Measurements from ENCODE around the gene NID1. TPM values are rescaled to one million over a fixed set of nuclear protein-coding genes. Genes with fewer than 3 reads are reported as not detected.

Gene NID1
- total and polyA plus RNA-seq, 4 donors = 15.4 to 151 (median 45.1) TPM

GRCh38 chr1:236013330-236013729 is 51.6 kb downstream of the NID1 start:
- ATAC-seq (ENCODE audit: insufficient read depth, low FRiP score) (no peak), DNase-seq (no peak)
- Histone ChIP-seq H3K36me3 (ENCODE audit: control insufficient read depth in 4 of 4, insufficient read depth in 4 of 4, low read length in 4 of 4) (peaks cover 9 to 53% (median 34%) of the 10 kb centered on the region in 4 donors), H3K4me3 (no peak overlapping the region), H3K27me3 (ENCODE audit: control insufficient read depth in 3 of 3, insufficient read depth in 3 of 3, low read length in 2 of 3) (no peaks in the 10 kb centered on the region), H3K9me3 (ENCODE audit: control insufficient read depth in 4 of 4, insufficient read depth in 3 of 4, low read length in 3 of 4) (no peaks in the 10 kb centered on the region), H3K27ac (ENCODE audit: low read depth in 1 of 2, low read length in 1 of 2) (no peak overlapping the region), H3K4me1 (ENCODE audit: control insufficient read depth in 5 of 5, insufficient read depth in 5 of 5, low read length in 5 of 5) (peaks cover 0 to 11% (median 7%) of the 10 kb centered on the region in 5 donors), H3K9ac (ENCODE audit: insufficient read depth in 1 of 2, low read length in 2 of 2) (no peak overlapping the region)
- no peak for TF ChIP-seq CTCF (IDR thresholded peaks at IDR 0.05; ENCODE audit: control extremely low read depth, extremely low read depth)
- WGBS, 2 donors = 98% methylated on average over 4 of the region's 4 CpGs

- Histone ChIP-seq H3K36me3 (ENCODE audit: control insufficient read depth in 4 of 4, insufficient read depth in 4 of 4, low read length in 4 of 4) (peaks cover 10 to 60% (median 38%) of the 10 kb centered on the region in 4 donors), H3K4me3 (no peak overlapping the region), H3K27ac (ENCODE audit: low read depth in 1 of 2, low read length in 1 of 2) (peak overlapping the region in 1 of 2 donors; percentile 17), H3K4me1 (ENCODE audit: control insufficient read depth in 5 of 5, insufficient read depth in 5 of 5, low read length in 5 of 5) (peaks cover 0 to 11% (median 6%) of the 10 kb centered on the region in 5 donors), H3K9me3 (ENCODE audit: control insufficient read depth in 4 of 4, insufficient read depth in 3 of 4, low read length in 3 of 4) (no peaks in the 10 kb centered on the region), H3K27me3 (ENCODE audit: control insufficient read depth in 3 of 3, insufficient read depth in 3 of 3, low read length in 2 of 3) (no peaks in the 10 kb centered on the region), H3K9ac (ENCODE audit: insufficient read depth in 1 of 2, low read length in 2 of 2) (no peak overlapping the region)
- no peak for TF ChIP-seq CTCF (IDR thresholded peaks at IDR 0.05; ENCODE audit: control extremely low read depth, extremely low read depth)
- ATAC-seq (ENCODE audit: insufficient read depth, low FRiP score) (no peak), DNase-seq (no peak)
- WGBS, 2 donors = 84 to 91% methylated on average over 11 of the region's 11 CpGs
These were observed 53.2 kb downstream of the NID1 start for GRCh38 chr1:236011641-236012040.

- Histone ChIP-seq H3K27me3 (ENCODE audit: control insufficient read depth in 3 of 3, insufficient read depth in 3 of 3, low read length in 2 of 3) (no peaks in the 10 kb centered on the region), H3K9me3 (ENCODE audit: control insufficient read depth in 4 of 4, insufficient read depth in 3 of 4, low read length in 3 of 4) (no peaks in the 10 kb centered on the region), H3K4me1 (ENCODE audit: control insufficient read depth in 5 of 5, insufficient read depth in 5 of 5, low read length in 5 of 5) (peaks cover 0 to 11% (median 2%) of the 10 kb centered on the region in 5 donors), H3K27ac (ENCODE audit: low read depth in 1 of 2, low read length in 1 of 2) (peak overlapping the region; percentile 37 to 68), H3K9ac (ENCODE audit: insufficient read depth in 1 of 2, low read length in 2 of 2) (no peak overlapping the region), H3K36me3 (ENCODE audit: control insufficient read depth in 4 of 4, insufficient read depth in 4 of 4, low read length in 4 of 4) (peaks cover 10 to 59% (median 38%) of the 10 kb centered on the region in 4 donors), H3K4me3 (no peak overlapping the region)
- 86 to 87% methylated on average over 7 of the region's 7 CpGs for WGBS, 2 donors
- peak in 1 of 3 donors; percentile 37 for DNase-seq
- no peak for TF ChIP-seq CTCF (IDR thresholded peaks at IDR 0.05; ENCODE audit: control extremely low read depth, extremely low read depth)
- ATAC-seq (ENCODE audit: insufficient read depth, low FRiP score) = no peak
These were observed 54.4 kb downstream of the NID1 start for GRCh38 chr1:236010443-236010842.

- ATAC-seq (ENCODE audit: insufficient read depth, low FRiP score) (peak; percentile 51), DNase-seq (peak in 2 of 3 donors; percentile 68 to 70)
- no peak for TF ChIP-seq CTCF (IDR thresholded peaks at IDR 0.05; ENCODE audit: control extremely low read depth, extremely low read depth)
- WGBS, 2 donors = 76 to 86% methylated on average over 2 of the region's 2 CpGs
- Histone ChIP-seq H3K27me3 (ENCODE audit: control insufficient read depth in 3 of 3, insufficient read depth in 3 of 3, low read length in 2 of 3) (no peaks in the 10 kb centered on the region), H3K9ac (ENCODE audit: insufficient read depth in 1 of 2, low read length in 2 of 2) (no peak overlapping the region), H3K9me3 (ENCODE audit: control insufficient read depth in 4 of 4, insufficient read depth in 3 of 4, low read length in 3 of 4) (no peaks in the 10 kb centered on the region), H3K4me1 (ENCODE audit: control insufficient read depth in 5 of 5, insufficient read depth in 5 of 5, low read length in 5 of 5) (peaks cover 0 to 11% (median 2%) of the 10 kb centered on the region in 5 donors), H3K4me3 (no peak overlapping the region), H3K27ac (ENCODE audit: low read depth in 1 of 2, low read length in 1 of 2) (no peak overlapping the region), H3K36me3 (ENCODE audit: control insufficient read depth in 4 of 4, insufficient read depth in 4 of 4, low read length in 4 of 4) (peaks cover 10 to 55% (median 38%) of the 10 kb centered on the region in 4 donors)
These were observed 55.0 kb downstream of the NID1 start for GRCh38 chr1:236009857-236010256.

All from lung (tissue), 12 donors.